ELF-1 (cell line): ENCODE data around the gene LAMC3.
"Not testable (repeated sequence)": the region's sequence is repeated elsewhere in the genome, so short reads cannot be mapped to it uniquely, and the experiment has no call there.

Experiments
- DNase-seq: peaks from one replicate; pipeline ENCODE4 v3.0.0-alpha.2; 2016; ENCODE audit warnings: low read depth, low spot score

LAMC3 gene

DNA sequence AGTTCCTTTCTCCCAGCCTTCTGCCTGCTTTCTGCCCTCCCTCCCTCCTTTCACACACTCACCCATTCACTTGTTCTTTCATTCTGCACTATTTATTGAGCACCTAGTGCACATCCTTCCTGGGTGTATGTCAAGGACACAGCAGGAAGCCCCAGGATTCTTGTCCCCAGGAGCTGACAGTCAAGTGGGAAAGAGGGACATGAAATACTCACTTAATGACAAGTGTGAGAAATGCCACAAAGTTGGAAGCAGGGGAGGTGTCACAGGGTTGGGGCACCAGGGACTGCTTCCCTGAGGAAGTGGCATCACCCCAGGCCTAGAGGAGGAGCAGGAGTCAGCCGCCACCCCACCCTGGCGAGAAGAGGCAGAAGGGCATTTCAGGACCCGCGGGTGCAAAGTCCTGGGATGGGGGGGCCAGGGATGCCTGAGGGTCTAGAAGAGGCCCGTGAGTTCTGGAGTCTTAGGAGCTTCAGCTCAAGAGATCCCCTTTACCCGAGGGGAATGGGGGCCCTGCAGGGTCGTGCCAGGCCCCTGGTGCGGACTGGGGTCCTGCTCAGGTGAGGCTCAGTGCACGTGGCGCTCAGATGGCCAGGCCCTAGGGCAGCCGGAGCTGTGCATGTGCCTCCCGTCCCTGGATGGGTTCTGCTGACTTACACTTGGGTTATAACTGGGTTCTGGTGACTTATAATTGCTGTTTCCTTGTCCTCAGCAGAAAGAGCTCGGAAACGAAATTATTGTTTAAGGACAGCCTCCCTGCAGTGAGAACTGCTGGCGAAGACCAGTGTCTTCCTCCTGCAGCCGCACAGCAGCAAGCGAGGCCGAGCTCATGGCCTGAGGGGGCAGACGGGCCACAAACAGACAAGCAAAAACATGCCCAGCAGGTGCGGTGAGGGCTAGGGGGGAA is 16.9 kb upstream of the LAMC3 start:
- peak; percentile 66 for DNase-seq

DNA sequence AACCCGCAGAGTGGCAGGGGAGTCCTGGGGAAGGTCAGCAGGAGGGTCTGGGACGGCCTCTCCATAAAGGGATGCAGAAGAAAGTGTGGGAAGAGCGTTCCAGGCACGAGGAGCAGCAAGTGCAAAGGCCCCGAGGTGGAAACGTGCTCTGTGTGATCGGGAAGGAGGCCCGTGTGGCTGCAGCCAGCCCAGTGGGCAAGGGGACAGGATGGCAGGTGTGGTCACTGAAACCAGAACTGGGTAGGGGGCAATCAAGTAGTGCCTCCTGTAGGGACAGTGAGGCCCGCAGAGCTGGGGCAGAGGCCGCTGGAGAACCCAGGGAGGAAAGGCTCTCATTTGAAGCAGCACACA is 16.3 kb upstream of the LAMC3 start:
- DNase-seq, result no peak

DNA sequence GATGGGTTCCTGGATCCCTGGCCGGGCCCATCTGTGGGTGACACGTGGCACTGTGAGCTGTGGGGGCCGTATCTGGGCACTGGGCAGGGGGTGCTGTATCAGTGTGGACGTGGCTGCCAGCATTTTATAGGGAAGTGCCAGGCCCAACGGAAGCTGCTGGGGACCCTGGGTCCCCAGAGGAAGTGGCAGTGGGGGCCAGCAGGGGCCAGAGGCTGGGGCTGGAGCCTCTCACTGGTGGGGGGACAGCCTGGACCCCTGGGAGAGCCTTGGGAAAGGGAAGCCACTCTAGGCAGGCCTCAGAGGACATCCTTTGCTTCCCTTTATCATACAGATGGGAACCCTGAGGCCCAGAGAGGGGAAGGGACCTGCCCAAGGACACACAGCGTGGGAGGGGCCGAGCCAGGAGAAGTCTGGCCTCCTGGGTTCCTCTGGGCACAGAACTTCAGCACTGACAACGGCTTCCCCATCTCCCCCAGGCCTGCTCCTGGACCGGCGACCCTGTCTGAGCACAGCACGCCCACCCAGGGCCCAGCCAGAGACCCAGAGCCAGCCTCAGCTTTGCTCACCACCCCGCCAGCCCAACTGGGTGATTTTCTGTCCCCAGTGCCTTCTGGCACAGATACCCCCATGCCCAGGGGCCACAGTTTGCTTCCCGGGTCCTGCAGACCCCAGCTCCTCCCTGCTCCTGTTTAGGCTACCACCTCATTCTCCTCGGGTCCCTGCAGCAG is 15.5 kb upstream of the LAMC3 start:
- DNase-seq, result no peak

DNA sequence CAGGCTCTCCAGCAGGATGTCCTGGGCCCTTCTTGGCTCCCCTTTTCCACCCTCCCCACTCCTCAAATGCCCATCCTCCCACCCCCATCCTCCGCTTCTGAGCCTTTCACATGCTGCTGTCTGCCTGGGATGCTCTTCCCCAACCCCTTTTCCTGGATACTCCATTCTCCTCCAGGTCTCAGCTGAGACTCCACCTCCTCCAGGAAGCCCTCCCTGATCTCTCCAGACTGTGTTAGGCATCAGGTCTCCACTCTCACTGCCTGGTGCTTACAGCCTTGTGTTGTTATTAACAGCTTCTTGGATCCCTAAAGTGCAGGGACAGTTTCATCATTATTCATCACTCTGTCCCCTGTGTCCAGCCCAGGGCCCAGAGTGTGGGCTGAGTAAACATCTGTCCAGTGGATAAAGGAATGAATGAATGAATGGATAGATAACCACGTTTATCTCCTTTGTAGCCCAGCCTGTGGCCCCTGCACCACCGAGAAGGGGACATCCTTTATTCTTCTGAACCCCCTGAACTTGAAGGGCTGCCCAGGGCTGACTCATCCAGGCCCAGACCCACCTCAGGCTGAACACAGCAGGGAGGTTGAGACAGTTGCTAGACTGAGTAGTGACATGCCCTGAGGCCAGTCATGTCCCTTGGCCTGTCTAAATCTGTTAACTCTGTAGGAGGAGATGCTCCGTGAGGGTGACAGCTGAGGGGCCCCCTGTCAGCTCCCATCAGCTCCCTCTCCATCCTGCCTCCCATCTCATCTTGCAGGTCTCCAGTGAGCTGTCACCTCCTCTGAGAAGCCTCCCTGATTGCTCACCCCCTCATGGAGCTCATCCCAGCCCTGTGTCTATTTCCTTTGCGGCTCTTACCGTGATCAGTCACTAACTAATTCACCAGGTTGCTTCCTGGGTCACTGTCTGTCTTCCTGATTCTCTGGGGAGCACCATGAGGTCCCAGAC is 14.6 kb upstream of the LAMC3 start:
- DNase-seq, result peak; percentile 61

DNA sequence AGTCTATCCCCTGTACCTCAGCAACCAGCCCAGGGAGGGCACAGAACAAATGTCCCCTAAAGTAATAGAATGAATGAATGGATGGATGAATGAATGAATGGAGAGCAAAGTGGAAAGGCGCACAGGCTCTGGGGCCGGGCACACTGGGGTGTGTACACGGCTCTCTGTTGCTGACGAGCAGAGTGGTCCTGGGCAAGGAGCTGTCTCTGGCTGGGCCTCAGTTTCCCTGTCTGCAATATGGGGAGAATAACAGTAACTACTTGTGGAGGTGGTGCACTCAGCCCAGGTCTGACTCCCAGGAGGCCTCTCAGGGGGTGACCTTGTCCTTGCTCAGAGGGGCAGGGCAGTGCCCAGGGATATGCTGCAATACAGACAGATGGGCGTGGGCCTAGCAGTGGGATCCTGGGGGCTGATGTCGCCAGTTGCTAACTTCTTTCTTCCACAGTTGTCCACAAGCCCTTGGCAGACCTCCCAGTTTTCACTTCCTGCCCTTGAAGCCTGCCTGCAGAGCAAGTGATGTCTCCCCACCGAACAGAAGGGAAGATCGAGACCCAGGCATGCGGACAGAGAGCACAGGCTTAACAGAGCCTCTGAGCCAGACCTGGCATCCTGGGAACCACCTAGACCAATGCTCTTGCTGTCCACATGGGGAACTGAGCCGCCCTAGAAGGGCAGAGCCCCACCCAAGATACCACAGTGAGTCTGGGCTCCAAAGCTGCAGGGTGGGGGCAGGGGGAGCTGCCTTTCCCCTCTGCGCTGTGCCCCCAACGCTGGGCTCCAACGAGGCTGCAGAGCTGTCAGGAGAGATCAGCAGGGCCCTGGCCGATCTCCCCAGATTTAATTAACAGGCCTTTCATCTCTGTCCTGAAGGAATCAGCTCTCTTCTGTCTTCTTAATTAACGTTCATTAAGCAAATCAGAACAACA is 13.6 kb upstream of the LAMC3 start:
- no peak for DNase-seq

DNA sequence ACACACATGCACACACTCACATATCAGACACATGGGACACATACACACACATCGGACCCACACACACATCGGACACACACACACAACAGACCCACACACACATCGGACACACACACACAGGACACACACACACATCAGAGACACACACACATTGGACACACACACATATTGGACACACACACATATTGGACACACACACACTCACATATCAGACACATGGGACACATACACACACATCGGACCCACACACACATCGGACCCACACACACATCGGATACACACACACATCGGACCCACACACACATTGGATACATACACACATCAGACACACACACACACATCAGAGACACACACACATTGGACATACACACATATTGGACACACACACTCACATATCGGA is 12.8 kb upstream of the LAMC3 start:
- no peak for DNase-seq

DNA sequence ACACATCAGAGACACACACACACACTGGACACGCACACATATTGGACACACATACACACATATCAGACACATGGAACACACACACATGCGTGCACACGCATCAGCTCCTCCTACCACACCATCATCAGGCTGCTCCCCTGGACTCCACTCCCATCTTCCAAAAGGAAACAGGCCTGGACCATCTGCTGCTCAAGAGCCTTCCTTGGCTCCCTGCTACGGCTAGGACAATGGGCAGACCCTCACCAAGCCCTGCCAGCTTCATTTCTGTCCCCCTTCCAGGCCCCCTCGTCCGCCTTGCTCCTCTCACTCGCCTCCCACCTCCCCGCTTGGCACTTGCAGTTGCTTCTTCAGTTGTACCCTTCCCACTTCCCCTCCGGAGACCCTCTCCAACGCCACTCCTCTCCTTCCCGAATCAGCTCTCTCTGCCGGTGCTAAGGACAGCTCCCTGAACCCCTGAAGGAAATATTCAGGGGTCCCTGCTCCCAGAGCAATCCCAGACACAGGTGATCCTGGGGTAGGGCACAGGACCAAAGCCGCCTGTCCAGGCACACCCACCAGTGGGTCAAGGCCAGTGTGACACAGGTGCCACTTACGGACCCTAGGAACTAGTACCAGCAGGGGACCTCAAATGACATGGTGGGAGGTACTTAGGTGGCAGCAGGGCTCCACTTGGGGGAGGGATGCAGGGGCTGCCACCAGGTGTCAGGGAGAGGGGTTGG is 12.1 kb upstream of the LAMC3 start:
- no peak for DNase-seq

DNA sequence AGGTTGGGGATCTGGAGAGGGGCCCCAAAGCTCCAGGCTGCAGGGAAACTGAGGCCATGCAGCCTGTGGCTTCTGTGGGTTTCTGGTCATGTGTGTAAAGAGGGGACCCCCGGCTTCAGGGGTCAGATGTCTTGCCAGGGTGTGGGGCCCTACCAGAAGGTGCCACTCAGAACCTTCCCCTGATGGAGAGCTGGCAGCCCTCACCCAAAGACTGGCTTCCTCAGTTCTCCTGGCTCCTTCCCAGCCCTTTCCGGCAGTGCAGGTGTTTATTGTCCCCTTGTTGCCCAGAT is 11.6 kb upstream of the LAMC3 start:
- DNase-seq, result no peak

DNA sequence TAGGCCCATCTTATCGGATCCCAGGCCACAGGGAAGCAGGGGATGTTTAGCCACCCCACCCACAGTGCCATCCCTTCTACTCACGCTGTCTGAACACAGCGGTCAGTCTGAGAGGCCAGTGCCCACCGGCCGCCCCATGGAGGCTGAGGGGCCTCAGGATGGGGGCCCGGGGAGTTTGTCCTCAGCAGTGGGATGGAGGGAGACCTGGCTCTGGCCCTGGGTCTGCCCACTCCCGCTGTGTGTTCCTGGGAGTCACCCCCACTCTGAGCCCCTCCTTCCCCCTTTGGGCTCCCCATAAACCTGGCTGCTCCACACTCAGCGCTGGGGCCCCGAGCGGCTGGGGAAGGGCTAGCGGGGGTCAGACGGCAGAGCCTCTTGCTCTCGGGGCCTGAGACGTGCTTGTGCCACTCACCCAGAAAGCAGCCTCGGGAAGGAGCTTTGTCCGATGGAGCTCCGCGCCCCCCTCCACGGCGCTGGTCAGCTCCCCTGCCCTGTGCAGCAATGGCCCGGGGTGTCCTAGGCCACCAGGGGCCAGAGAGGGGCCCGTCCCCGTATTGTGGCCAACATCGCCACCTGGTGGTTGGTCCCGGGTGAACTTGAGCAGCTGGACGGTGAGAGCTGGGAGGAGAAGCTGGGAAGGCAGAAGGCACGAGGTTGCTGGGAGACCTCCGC is 10.9 kb upstream of the LAMC3 start:
- DNase-seq, result peak; percentile 93

DNA sequence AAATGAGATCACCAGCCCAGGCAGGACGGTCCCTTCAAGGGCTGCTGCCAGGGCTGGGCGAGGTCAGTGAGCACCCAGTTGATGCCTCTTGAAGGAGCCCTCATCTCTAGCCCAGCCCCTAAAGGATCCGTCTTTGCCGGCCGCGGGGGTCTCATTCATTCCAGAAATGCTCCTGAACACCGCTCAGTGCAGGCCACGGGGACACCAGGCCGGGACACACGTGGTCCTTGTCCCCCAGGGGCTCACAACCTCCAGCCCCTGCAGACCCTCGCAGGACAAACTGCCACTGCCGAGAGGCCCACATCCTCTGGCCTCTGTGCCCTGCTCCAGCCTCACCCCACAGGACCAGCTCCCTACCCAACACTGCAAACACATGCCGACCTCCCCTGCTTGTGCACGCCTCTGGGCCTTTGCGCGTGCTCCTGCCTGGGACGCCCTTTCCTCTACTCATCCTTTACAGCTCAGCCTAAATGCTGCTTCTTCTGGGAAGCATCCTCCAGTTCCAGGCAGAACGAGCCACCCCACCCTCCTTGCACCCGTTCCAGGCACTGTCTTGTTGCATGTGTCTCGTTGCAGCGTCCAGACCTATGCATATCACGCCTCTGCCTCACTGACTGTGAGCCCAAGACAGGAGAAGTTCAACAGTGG is 10.3 kb upstream of the LAMC3 start:
- DNase-seq, result no peak

DNA sequence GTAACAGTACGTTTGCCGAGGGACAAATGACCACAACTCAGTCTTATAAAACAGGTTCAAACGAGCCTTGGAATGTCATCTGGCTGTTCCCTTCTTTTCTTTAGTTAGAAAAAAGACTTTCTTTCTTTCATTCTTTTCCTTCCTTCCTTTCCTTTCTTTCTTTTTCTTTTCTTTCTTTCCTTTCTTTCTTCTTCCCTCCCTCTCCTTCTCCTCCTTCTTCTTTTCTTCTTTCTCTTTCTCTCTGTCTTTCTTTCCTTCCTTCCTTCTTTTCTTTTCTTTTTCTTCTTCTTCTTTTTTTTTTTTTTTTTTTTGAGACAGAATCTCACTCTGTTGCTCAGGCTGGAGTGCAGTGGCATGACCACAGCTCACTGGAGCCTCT is 9.7 kb upstream of the LAMC3 start:
- no peak for DNase-seq

DNA sequence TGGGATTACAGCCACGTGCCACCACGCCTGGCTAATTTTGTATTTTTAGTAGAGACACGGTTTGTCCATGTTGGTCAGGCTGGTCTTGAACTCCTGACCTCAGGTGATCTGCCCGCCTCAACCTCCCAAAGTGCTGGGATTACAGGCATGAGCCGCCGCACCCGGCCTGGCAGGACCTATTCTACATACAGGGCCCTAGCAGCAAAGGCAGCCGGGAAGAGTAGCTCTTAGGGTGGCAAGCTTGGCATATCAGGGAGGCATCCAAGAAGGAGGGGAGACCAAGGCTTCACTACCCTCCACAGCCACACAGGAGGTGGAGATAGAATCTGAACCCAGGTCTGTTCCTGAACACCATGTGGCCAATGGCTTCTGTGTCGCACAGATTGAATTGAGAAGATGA is 8.4 kb upstream of the LAMC3 start:
- not testable (repeated sequence) for DNase-seq

DNA sequence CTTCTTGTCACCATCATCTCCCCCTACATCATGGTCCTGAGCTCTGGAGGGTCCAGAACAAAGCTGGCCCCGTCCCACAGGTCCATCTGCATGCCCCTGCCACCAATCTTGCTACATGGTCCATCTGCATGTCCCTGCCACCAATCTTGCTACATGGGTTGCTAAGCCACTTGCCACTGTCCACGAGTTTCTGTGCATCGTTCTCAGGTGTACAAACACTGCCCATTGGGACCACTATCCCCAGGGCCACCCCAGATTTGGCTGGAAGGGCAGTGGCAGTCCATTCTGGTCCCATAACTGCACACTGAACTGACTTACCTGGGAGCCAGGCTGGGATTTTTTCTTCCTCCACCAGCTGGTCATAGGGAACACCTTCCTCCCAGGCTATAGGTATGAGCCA is 8.0 kb upstream of the LAMC3 start:
- DNase-seq, result no peak

DNA sequence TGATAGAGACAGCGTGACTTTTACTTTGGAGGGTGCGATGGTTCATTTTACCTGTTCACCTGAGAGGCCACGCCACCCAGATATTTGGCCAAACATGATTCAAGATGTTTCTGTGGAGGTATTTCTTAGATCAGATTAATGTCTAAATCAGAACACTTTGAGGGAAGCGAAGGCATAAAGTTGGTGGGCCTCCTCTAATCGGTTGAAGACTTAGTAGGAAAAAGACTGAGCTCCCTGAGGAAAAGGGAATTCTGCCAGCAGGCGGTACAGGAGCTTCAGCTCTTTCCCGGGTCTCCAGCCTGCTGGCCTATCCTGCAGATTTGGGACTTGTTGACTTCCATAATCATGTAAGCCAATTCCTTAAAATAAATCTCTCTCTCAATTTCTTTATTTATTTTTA is 7.0 kb upstream of the LAMC3 start:
- no peak for DNase-seq

DNA sequence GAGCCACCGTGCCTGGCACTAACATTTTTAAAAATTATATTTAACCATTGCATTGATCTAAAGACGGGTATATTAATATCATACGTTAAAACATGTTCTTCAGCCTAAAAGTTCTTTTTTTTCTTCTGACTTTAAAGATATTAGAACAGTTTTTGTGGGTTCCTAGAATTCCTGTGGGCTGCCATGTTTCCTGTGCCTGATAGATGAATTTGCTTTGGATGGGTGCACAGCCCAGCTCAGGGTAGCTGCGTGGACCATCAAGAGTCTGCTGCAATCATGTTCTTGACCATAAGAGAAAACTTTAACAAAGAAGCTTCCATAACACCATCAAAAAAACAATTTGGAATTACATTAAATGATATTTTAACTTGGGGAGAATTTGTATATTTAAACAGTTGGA is 2.4 kb upstream of the LAMC3 start:
- DNase-seq, result no peak

DNA sequence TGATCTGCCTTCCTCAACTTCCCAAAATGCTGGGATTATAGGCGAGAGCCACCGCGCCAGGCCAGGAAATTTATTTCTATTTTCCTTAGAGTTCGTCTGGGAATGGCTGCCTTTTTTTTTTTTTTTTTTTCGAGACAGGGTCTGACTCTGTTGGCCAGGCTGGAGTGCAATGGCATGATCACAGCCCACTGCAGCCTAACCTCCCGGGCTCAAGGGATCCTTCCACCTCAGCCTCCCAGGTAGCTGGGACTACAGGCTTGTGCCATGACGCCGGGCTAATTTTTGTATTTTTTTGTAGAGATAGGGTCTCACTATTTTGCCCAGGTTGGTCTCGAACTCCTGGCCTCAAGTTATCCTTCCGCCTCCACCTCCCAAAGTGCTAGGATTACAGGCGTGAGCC is 888 bp upstream of the LAMC3 start:
- DNase-seq, result no peak

DNA sequence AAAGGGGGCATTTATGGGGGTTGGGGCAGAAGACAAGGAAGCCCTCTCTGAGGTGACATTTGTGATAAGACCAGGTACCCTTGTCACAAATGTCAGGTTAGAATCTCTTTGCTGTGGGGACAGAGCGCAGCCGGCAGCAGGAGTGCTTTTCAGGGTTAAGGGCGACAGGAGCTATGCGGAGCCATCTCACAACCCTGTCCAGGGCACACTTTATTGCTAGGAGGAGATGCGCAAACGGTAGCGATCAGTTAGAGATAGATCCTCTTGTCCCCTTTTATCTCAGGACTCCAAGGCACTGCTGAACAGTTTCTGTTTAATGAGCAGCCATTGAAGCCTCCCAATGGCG is 438 bp upstream of the LAMC3 start:
- DNase-seq, result no peak

DNA sequence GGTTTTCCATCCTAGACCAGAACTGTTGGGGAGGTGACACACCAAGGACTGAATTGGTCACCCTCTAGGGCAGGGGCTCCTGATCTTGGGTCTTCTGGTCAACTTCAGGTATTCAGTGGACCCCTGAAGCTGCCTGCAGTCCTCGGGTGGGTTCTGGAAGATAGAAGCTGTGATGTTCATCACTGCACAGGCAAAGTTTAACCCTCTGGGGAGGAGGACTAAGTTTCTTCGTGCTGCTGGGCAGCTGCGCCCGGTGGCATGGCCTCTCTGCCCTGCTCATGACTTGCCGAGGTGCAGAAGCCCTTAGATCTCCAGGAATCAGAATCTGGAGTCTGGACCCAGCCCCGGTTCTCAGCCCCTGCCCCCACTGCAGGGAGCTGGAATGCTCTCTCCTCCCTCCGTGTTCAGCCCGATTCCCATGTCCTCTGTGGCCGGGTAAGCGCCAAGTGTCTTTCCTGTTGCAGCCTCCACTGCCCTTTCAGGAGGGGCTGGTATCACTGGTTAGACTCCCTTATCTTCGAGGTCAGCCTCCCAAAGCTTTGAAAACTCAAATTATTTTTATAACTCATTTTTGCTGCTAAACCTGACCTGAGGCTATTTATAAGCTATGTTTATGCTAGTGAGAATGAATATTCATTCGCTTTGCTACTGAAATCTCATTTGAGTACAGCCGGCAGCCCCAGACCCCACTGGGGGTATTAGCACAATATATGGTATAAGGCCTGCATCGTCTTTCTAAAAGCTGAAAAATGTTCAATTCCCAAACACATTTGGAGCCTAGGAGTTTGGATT is 1.7 kb downstream of the LAMC3 start:
- no peak for DNase-seq
